ENCODE measurements around the gene AMFR.

DNA sequence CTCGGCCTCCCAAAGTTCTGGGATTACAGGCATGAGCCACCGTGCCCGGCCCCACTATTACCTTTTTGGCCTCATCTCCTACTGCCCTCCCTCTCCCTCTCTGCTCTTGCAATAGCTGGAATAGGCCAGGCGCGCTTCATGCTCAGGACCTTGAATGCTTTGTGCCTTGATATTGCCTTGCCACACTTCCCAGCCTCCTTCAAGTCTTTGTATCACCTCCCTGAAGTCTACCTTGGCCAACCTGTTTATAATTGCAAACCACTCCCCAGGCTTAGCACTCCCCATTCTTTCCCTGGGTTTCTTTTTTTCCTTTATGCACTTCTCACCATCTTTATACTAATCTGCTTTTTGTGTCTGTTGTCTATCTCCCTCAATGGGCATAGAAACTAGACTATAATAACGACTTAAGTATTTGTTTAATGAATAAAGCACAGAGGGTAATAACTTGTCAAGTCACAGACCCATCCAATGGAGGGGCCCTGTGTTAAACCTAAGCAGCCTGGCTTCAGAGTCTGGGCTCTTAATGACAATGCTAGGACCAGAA is 32.7 kb upstream of the AMFR start:
- TF ChIP-seq CBX5 (IDR thresholded peaks at IDR 0.05; ENCODE audit: low read depth, low read length) = no peak
- no peak for TF ChIP-seq SP2 (IDR thresholded peaks at IDR 0.05; ENCODE audit: low read length)
- TF ChIP-seq, protein P1, sequence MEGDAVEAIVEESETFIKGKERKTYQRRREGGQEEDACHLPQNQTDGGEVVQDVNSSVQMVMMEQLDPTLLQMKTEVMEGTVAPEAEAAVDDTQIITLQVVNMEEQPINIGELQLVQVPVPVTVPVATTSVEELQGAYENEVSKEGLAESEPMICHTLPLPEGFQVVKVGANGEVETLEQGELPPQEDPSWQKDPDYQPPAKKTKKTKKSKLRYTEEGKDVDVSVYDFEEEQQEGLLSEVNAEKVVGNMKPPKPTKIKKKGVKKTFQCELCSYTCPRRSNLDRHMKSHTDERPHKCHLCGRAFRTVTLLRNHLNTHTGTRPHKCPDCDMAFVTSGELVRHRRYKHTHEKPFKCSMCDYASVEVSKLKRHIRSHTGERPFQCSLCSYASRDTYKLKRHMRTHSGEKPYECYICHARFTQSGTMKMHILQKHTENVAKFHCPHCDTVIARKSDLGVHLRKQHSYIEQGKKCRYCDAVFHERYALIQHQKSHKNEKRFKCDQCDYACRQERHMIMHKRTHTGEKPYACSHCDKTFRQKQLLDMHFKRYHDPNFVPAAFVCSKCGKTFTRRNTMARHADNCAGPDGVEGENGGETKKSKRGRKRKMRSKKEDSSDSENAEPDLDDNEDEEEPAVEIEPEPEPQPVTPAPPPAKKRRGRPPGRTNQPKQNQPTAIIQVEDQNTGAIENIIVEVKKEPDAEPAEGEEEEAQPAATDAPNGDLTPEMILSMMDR (IDR thresholded peaks at IDR 0.05; ENCODE audit: control extremely low read depth in 1 of 3, insufficient read depth in 1 of 3, low read depth in 1 of 3, low read length in 3 of 3) = no peak
